Putamen (tissue), 1 donor: ENCODE measurements around the gene ERI3.

ENCODE experiments used
- DNase-seq: peaks from one replicate; pipeline ENCODE4 v3.0.0-alpha.2; 2016; ENCODE audit warnings: low spot score

The ERI3 gene

GRCh38 chr1:44261171-44261817, 93.8 kb downstream of the ERI3 start:
- no peak for DNase-seq

GRCh38 chr1:44260792-44261170, 94.3 kb downstream of the ERI3 start:
- DNase-seq: no peak

- no peak for DNase-seq
These were observed 96.0 kb downstream of the ERI3 start for GRCh38 chr1:44259090-44259489.

GRCh38 chr1:44256762-44257554, 98.1 kb downstream of the ERI3 start:
- no peak for DNase-seq

- DNase-seq: no peak
These were observed 100.6 kb downstream of the ERI3 start for GRCh38 chr1:44254392-44254910.

GRCh38 chr1:44251989-44252671, 102.9 kb downstream of the ERI3 start:
- no peak for DNase-seq

- no peak for DNase-seq
These were observed 103.6 kb downstream of the ERI3 start for GRCh38 chr1:44251486-44251885.

- DNase-seq: no peak
These were observed 104.8 kb downstream of the ERI3 start for GRCh38 chr1:44250068-44250781.

- no peak for DNase-seq
These were observed 105.5 kb downstream of the ERI3 start for GRCh38 chr1:44249543-44249942.

GRCh38 chr1:44246806-44247205, 108.3 kb downstream of the ERI3 start:
- DNase-seq: no peak

- DNase-seq: no peak
These were observed 110.1 kb downstream of the ERI3 start for GRCh38 chr1:44244986-44245385.

GRCh38 chr1:44243782-44244495, 111.1 kb downstream of the ERI3 start:
- DNase-seq: no peak

- DNase-seq: no peak
These were observed 112.3 kb downstream of the ERI3 start for GRCh38 chr1:44242746-44243145.

GRCh38 chr1:44240802-44241671, 114.0 kb downstream of the ERI3 start:
- DNase-seq: no peak

- no peak for DNase-seq
These were observed 115.1 kb downstream of the ERI3 start for GRCh38 chr1:44239961-44240371.

GRCh38 chr1:44239331-44239960, 115.6 kb downstream of the ERI3 start:
- DNase-seq: no peak

- no peak for DNase-seq
These were observed 116.4 kb downstream of the ERI3 start for GRCh38 chr1:44238660-44239059.

- peak; percentile 78 for DNase-seq
These were observed 117.2 kb downstream of the ERI3 start for GRCh38 chr1:44237721-44238457.
